Islet precursor cell (in vitro differentiated cells): ENCODE measurements around the gene XRN1.

Experiments used
- DNase-seq: peaks from one replicate; pipeline ENCODE4 v3.0.0-alpha.2; 2018

The XRN1 gene

GRCh38 chr3:142259359-142259758 is 188.5 kb downstream of the XRN1 start:
- no peak for DNase-seq

DNA sequence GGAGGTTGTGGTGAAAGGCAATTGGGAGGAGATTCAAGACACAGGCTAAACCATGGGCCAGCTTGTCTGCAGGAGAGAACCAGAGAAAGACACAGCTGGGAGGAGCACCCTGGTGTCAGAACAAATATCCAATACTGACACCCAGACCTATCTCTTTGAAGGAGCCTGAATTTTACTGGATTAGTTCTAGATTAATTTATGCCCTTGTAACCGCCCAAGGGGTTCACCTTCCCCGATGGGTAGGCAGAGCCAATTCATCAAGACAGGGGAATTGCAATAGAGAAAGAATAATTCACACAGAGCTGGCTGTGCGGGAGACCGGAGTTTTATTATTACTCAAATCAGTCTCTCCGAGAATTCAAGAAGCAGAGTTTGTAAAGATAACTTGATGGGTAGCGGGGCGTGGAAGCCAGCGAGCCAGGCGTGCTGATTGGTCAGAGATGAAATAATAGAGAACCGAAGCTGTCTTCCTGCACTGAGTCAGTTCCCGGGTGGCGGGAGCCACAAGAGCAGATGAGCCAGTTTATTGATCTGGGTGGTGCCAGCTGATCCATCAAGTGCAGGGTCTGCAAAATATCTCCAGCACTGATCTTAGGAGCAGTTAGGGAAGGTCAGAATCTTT is 191.0 kb downstream of the XRN1 start:
- no peak for DNase-seq
